ENCODE measurements around the gene DYRK1B. TPM values are rescaled to one million over a fixed set of nuclear protein-coding genes. Genes with fewer than 3 reads are reported as not detected.
A peak's percentile ranks its signal among the peaks of the same experiment; 100 is the strongest.

DYRK1B gene
- total RNA-seq, 1 donor from 2014 or later = 28.4 TPM

DNA sequence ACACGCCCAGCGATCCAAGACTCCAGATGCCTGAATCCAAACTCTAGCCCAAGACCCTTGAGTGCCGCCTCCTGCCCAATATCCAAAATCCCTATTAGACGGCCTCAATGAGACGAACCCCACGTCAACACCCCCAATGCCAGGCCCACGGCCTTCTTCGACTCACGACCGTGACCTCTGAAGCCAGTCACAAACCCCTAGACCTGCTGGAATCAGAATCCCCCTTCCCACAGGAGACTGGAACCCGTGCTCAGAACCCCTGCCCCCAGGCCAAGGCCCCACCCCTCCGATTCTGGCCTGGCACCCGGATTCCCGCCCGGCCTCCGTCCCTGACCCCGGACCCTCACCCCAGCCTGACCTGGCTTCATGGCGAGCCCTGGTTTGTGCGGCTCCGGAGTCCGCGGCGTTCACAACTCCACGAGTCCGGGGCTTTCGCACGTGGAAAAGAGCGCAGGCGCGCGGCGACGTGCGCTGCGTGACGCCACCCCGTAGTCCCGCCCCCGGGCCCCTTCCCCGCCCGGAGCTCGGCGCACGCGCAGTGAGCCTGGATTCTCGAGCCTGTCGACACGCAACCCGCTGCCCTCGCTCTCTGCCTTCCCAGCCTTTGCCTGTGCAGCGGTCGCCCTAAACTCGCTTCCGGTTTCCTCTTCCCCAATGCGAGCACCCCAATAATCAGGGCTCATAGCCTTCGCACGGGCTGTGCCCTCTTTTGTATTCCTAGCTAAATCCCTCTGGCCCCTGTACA, 12.1 kb upstream of the DYRK1B start, which contains the start of gene FBL:
Gene FBL (minus strand): TSS at position 447 of the 745 bp plus-strand sequence. CDS start 79 bp downstream, at position 368.
- ATAC-seq = peak; percentile 97 to 98
- peak; percentile 97 for DNase-seq
- Histone ChIP-seq H3K4me1 (peaks cover 42% of the 10 kb centered on the region), H3K27ac (peak within 1 kb of the TSS; percentile 87), H3K27me3 (ENCODE audit: low read depth) (no peaks in the 10 kb centered on the region), H3K9me3 (no peaks in the 10 kb centered on the region), H3K36me3 (no peaks in the 10 kb centered on the region), H3K4me3 (peak within 1 kb of the TSS; percentile 91)
- TF ChIP-seq CTCF (IDR thresholded peaks at IDR 0.05) = no peak
- intact Hi-C loops (cut with DNase I) = no loop called here

- no peak for TF ChIP-seq CTCF (IDR thresholded peaks at IDR 0.05)
- ATAC-seq (peak; percentile 37 to 62), DNase-seq (no peak)
- intact Hi-C loops (cut with DNase I) = no loop called here
- Histone ChIP-seq H3K4me1 (peaks cover 42% of the 10 kb centered on the region), H3K36me3 (no peaks in the 10 kb centered on the region), H3K27ac (peak overlapping the region; percentile 87), H3K27me3 (ENCODE audit: low read depth) (no peaks in the 10 kb centered on the region), H3K9me3 (no peaks in the 10 kb centered on the region), H3K4me3 (peak overlapping the region; percentile 91)
These were observed 11.6 kb upstream of the DYRK1B start for GRCh38 chr19:39845584-39845932.

- H3K4me3 ChIP-seq = peak overlapping the region; percentile 91
- no peak overlapping the region for H3K27ac ChIP-seq
- H3K27me3 ChIP-seq (ENCODE audit: low read depth) = no peaks in the 10 kb centered on the region
- no peak for ATAC-seq
- no peaks in the 10 kb centered on the region for H3K9me3 ChIP-seq
- H3K4me1 ChIP-seq = peaks cover 42% of the 10 kb centered on the region
- H3K36me3 ChIP-seq = no peaks in the 10 kb centered on the region
- no peak for DNase-seq
- no peak for TF ChIP-seq CTCF (IDR thresholded peaks at IDR 0.05)
- intact Hi-C loops (cut with DNase I) = no loop called here
These were observed 11.2 kb upstream of the DYRK1B start for GRCh38 chr19:39845172-39845571.

- Histone ChIP-seq H3K9me3 (no peaks in the 10 kb centered on the region), H3K36me3 (peaks cover 10% of the 10 kb centered on the region), H3K27me3 (ENCODE audit: low read depth) (no peaks in the 10 kb centered on the region), H3K4me3 (no peak overlapping the region), H3K4me1 (peaks cover 42% of the 10 kb centered on the region), H3K27ac (no peak overlapping the region)
- no peak for ATAC-seq
- no peak for DNase-seq
- intact Hi-C loops (cut with DNase I) = no loop called here
- TF ChIP-seq CTCF (IDR thresholded peaks at IDR 0.05) = peak; percentile 55
These were observed 10.2 kb upstream of the DYRK1B start for GRCh38 chr19:39843919-39844793.

DNA sequence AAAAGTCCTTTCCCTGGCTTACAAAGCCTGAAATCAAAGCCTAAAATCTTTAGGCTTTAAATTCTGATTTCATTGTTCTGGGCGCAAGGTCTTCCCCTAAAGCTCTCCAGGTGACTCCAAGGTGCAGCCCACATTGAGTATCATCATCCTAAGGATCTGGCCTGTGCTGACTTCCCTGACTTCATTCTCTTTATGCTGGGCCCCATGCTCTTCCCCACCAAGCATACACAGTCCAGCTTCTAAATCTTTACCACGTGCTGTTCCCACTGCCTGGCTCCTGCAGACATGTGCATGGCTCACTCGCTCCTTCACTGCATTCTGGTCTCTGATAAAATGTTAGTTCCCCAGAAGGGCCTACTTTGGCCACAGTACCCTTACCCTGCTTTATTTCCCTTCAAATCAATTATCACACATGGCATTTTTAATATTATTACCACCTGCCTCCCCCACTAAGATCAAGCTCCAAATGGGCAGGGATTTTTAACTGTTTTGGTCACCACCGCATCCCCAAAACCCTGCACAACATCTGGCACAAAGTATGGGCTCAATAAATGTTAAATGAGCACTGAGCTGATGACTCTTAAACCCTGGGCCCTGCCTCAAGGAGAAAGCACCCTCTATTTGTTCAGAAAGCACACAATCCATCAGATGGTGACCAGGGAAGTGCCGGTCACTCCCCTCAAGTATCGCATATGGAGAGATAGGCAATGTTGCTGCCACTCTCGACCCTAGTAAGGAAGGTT, 8.9 kb upstream of the DYRK1B start:
- H3K27ac ChIP-seq = peak overlapping the region; percentile 33

More for the DNA sequence above, 8.9 kb upstream of the DYRK1B start:
- no peak for ATAC-seq
- Histone ChIP-seq H3K9me3 (no peaks in the 10 kb centered on the region), H3K4me1 (peaks cover 42% of the 10 kb centered on the region), H3K4me3 (no peak overlapping the region), H3K36me3 (peaks cover 23% of the 10 kb centered on the region), H3K27me3 (ENCODE audit: low read depth) (no peaks in the 10 kb centered on the region)
- DNase-seq = no peak
- intact Hi-C loops (cut with DNase I) = no loop called here
- TF ChIP-seq CTCF (IDR thresholded peaks at IDR 0.05) = no peak
